Psoas muscle (tissue), 8 donors: ENCODE measurements around the gene GLT1D1. TPM values are rescaled to one million over a fixed set of nuclear protein-coding genes. Genes with fewer than 3 reads are reported as not detected.

Experiments
- ATAC-seq, 4 donors: fragments of 200-7000 bp; cut with Tn5 transposase; one replicate each; pipeline ENCODE4 v1.9.1; 2020; ENCODE audit warnings: moderate library complexity in 3 of 4, mild to moderate bottlenecking in 2 of 4
- DNase-seq, 2 donors: peaks; one replicate each; pipeline ENCODE4 v3.0.0-alpha.2; 2020
- H3K27ac ChIP-seq: fragments of 200-600 bp; one replicate; pipeline ENCODE4 v1.8.0; 2022
- H3K27me3 ChIP-seq, 3 donors: fragments of 200-600 bp in 1 of 3; one replicate each; pipeline versions ENCODE4 v1.6.1 to v1.8.0; 2013 to 2022; ENCODE audit warnings: low read length in 2 of 3, mild to moderate bottlenecking in 2 of 3, moderate library complexity in 1 of 3; ENCODE audit not compliant: insufficient read depth in 3 of 3
- H3K36me3 ChIP-seq, 2 donors: fragments of 200-600 bp in 1 of 2; one replicate each; pipeline versions ENCODE4 v1.6.1 to v1.8.0; 2013 to 2022; ENCODE audit warnings: low read depth in 1 of 2, mild to moderate bottlenecking in 1 of 2, moderate library complexity in 1 of 2; ENCODE audit not compliant: insufficient read depth in 1 of 2
- H3K4me1 ChIP-seq: fragments of 200-600 bp; one replicate; pipeline ENCODE4 v1.8.0; 2022
- H3K4me3 ChIP-seq: fragments of 200-600 bp; one replicate; pipeline ENCODE4 v1.8.0; 2022; ENCODE audit warnings: mild to moderate bottlenecking
- H3K9me3 ChIP-seq: fragments of 200-600 bp; one replicate; pipeline ENCODE4 v1.8.0; 2022
- CTCF ChIP-seq: fragments of 200-600 bp; IDR thresholded peaks from one replicate; pipeline ENCODE4 v1.8.0; 2022; ENCODE audit warnings: antibody characterized with exemption
- WGBS, 3 donors: extraction: QIAGEN DNeasy Blood & Tissue Kit; methylation state at CpG; one replicate each; pipeline versions ENCODE4 v1.1.6 to v1.1.7; 2013; 5-methylcytosine and 5-hydroxymethylcytosine counted together
- intact Hi-C, 2 donors: fragments of 100-400 bp; cut with DNase I; formaldehyde crosslinking; loops; one replicate each; pipeline versions ENCODE4 v1.11.0 to v1.14.2; 2022
- polyA plus RNA-seq, 3 donors: library from polyadenylated mRNA; stranded (reverse); fragments of 200-250 nt; gene quantifications; one replicate each; pipeline ENCODE4 v1.2.3, GENCODE V29; 2013
- total RNA-seq, 4 donors: library from RNA; stranded (reverse); fragmentation: NEBNext Ultra II Directional in 2 of 4; extraction: Animal tissue kit (Norgen Biotek cat#: 25700) in 2 of 4; gene quantifications; one replicate each; pipeline versions ENCODE4 v1.2.1 to v1.2.4, GENCODE V29; 2021 to 2023
- donor health status: healthy with polysubstance abuse.
- donor health status: DM: no; HTN: no; CAD: no; lungs with moderate emphysema.
- donor health status: Bipolar disorder and iron deficiency.
- donor health status: healthy.
- donor health status: DM: yes; HTN: yes; CAD: no.
- donor health status: DM: no; HTN: no; CAD: no.
- donor health status: DM: no; HTN: no; CAD: no.
- donor health status: DM: yes; HTN: yes; CAD: no.

Gene GLT1D1
- total and polyA plus RNA-seq, 7 donors = 0.32 to 3.1 (median 0.95) TPM

GRCh38 chr12:128813392-128813791, 39.9 kb upstream of the GLT1D1 start:
- Histone ChIP-seq H3K27me3 (no peaks in the 10 kb centered on the region), H3K4me3 (no peak overlapping the region), H3K36me3 (peaks cover 0 to 16% of the 10 kb centered on the region in 2 donors), H3K9me3 (no peaks in the 10 kb centered on the region), H3K4me1 (peaks cover 77% of the 10 kb centered on the region), H3K27ac (peak overlapping the region; percentile 95)
- ATAC-seq (peak; percentile 33 to 55 (median 44)), DNase-seq (peak in 1 of 2 donors; percentile 58)
- TF ChIP-seq CTCF = no peak
- intact Hi-C loops = no loop called here
- 29 to 62% (median 35%) methylated on average over 10 of the region's 10 CpGs for WGBS, 3 donors

- peak in 1 of 4 donors; percentile 12 for ATAC-seq
- Histone ChIP-seq H3K4me1 (peaks cover 77% of the 10 kb centered on the region), H3K4me3 (no peak overlapping the region)
Measured at GRCh38 chr12:128813883-128814282, 39.4 kb upstream of the GLT1D1 start.

GRCh38 chr12:128814411-128815261, 38.6 kb upstream of the GLT1D1 start:
- 78 to 92% (median 80%) methylated on average over 25 of the region's 25 CpGs for WGBS, 3 donors
- intact Hi-C loops = no loop called here
- DNase-seq = no peak
- Histone ChIP-seq H3K4me3 (no peak overlapping the region), H3K27me3 (no peaks in the 10 kb centered on the region), H3K36me3 (peaks cover 0 to 7% of the 10 kb centered on the region in 2 donors), H3K27ac (peak overlapping the region; percentile 95), H3K4me1 (peaks cover 77% of the 10 kb centered on the region), H3K9me3 (no peaks in the 10 kb centered on the region)
- TF ChIP-seq CTCF = no peak
- ATAC-seq = peak in 1 of 4 donors; percentile 23

More at GRCh38 chr12:128813883-128814282, 39.4 kb upstream of the GLT1D1 start:
- Histone ChIP-seq H3K36me3 (peaks cover 0 to 11% of the 10 kb centered on the region in 2 donors), H3K9me3 (no peaks in the 10 kb centered on the region), H3K27ac (peak overlapping the region; percentile 95), H3K27me3 (no peaks in the 10 kb centered on the region)
- no peak for TF ChIP-seq CTCF
- intact Hi-C loops = no loop called here
- no peak for DNase-seq
- WGBS, 3 donors = 73 to 79% (median 73%) methylated on average over 10 of the region's 10 CpGs

- peaks cover 82% of the 10 kb centered on the region for H3K4me1 ChIP-seq
Measured at GRCh38 chr12:128815779-128816642, 37.3 kb upstream of the GLT1D1 start.

More at GRCh38 chr12:128815779-128816642, 37.3 kb upstream of the GLT1D1 start:
- intact Hi-C loops = no loop called here
- no peaks in the 10 kb centered on the region for H3K9me3 ChIP-seq
- TF ChIP-seq CTCF = no peak
- DNase-seq = no peak
- peaks cover 0 to 7% of the 10 kb centered on the region in 2 donors for H3K36me3 ChIP-seq
- peak overlapping the region; percentile 95 for H3K27ac ChIP-seq
- 41 to 61% (median 43%) methylated on average over 7 of the region's 7 CpGs for WGBS, 3 donors
- H3K4me3 ChIP-seq = peak overlapping the region; percentile 46
- H3K27me3 ChIP-seq = no peaks in the 10 kb centered on the region
- ATAC-seq = peak in 1 of 4 donors; percentile 6
